Ishikawa (cell line): Measurements from ENCODE around the gene AK1.

Experiments used
- CEBPB ChIP-seq: IDR thresholded peaks from 2 replicates; pipeline ENCODE4 v1.6.1; 2012
- CREB1 ChIP-seq: IDR thresholded peaks from 2 replicates; pipeline ENCODE4 v1.6.1; 2012; ENCODE audit warnings: low read depth
- EP300 ChIP-seq: IDR thresholded peaks from 2 replicates; pipeline ENCODE4 v1.6.1; 2012; ENCODE audit warnings: borderline replicate concordance
- FOXM1 ChIP-seq: IDR thresholded peaks from 2 replicates; pipeline ENCODE4 v1.6.1; 2012; ENCODE audit warnings: low read depth, borderline replicate concordance
- MAX ChIP-seq: IDR thresholded peaks from 2 replicates; pipeline ENCODE4 v1.6.1; 2012
- NFIC ChIP-seq: IDR thresholded peaks from 2 replicates; pipeline ENCODE4 v1.6.1; 2012
- RAD21 ChIP-seq: IDR thresholded peaks from 2 replicates; pipeline ENCODE4 v1.6.1; 2012; ENCODE audit warnings: low read depth
- TAF1 ChIP-seq: IDR thresholded peaks from 2 replicates; pipeline ENCODE4 v1.6.1; 2012; ENCODE audit warnings: low read depth, mild to moderate bottlenecking
- TCF12 ChIP-seq: IDR thresholded peaks from 2 replicates; pipeline ENCODE4 v1.6.1; 2012; ENCODE audit warnings: low read depth
- TEAD4 ChIP-seq: IDR thresholded peaks from 2 replicates; pipeline ENCODE4 v1.6.1; 2012
- YY1 ChIP-seq: IDR thresholded peaks from 2 replicates; pipeline ENCODE4 v1.6.1; 2012; ENCODE audit warnings: low read depth
- ZBTB7A ChIP-seq: IDR thresholded peaks from 2 replicates; pipeline ENCODE4 v1.6.1; 2012; ENCODE audit warnings: low read depth
- TF ChIP-seq, protein P1 (sequence below): IDR thresholded peaks from 2 replicates; pipeline ENCODE4 v1.6.1; 2012
- TF ChIP-seq, protein P2 (sequence below): IDR thresholded peaks from 2 replicates; pipeline ENCODE4 v1.6.1; 2012; ENCODE audit warnings: low read depth, mild to moderate bottlenecking

DNA sequence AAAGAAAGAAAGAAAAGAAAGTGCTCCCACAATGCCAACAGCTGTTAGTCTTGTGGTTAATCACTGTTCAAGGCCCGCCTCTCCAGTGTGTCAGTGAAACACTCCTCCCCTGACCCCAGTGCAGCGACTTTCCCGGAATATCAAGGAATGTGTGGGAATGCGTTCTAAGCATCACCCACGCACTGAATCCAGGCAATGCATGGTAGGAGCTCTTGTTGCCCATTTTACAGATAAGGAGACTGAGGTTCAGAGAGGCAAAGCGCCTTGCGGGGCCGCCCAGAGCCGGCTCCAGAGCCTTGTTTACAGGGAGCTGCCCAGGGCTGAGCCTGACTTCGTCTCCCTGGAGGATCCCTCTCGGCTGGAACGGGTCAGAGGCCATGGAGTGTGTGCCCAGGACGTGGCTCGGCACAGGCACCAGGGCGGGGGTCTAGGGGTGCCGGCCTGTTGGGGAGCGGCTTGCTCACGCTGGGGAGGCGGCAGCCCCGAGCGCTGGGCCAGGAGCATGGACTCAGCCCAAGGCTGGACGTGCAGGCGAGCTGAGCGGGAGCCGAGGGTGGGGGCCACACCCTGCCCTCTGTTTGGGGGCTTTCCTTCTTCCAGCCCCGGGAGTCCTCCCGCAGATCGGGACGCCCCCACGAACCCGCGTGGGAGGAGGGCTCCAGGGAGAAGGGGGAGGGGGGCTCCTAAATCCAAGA is 21.1 kb upstream of the AK1 start:
- TF ChIP-seq TAF1 (no peak), CREB1 (no peak), YY1 (no peak), CEBPB (no peak), MAX (no peak; the same call in 1 of the 2 replicates), EP300 (no peak), NFIC (no peak), FOXM1 (no peak), ZBTB7A (no peak), RAD21 (no peak), TEAD4 (no peak), TCF12 (no peak)
- TF ChIP-seq, protein P1, sequence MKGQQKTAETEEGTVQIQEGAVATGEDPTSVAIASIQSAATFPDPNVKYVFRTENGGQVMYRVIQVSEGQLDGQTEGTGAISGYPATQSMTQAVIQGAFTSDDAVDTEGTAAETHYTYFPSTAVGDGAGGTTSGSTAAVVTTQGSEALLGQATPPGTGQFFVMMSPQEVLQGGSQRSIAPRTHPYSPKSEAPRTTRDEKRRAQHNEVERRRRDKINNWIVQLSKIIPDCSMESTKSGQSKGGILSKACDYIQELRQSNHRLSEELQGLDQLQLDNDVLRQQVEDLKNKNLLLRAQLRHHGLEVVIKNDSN: no peak
- TF ChIP-seq, protein P2, sequence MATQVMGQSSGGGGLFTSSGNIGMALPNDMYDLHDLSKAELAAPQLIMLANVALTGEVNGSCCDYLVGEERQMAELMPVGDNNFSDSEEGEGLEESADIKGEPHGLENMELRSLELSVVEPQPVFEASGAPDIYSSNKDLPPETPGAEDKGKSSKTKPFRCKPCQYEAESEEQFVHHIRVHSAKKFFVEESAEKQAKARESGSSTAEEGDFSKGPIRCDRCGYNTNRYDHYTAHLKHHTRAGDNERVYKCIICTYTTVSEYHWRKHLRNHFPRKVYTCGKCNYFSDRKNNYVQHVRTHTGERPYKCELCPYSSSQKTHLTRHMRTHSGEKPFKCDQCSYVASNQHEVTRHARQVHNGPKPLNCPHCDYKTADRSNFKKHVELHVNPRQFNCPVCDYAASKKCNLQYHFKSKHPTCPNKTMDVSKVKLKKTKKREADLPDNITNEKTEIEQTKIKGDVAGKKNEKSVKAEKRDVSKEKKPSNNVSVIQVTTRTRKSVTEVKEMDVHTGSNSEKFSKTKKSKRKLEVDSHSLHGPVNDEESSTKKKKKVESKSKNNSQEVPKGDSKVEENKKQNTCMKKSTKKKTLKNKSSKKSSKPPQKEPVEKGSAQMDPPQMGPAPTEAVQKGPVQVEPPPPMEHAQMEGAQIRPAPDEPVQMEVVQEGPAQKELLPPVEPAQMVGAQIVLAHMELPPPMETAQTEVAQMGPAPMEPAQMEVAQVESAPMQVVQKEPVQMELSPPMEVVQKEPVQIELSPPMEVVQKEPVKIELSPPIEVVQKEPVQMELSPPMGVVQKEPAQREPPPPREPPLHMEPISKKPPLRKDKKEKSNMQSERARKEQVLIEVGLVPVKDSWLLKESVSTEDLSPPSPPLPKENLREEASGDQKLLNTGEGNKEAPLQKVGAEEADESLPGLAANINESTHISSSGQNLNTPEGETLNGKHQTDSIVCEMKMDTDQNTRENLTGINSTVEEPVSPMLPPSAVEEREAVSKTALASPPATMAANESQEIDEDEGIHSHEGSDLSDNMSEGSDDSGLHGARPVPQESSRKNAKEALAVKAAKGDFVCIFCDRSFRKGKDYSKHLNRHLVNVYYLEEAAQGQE: no peak
